B cell (primary cell): ENCODE data around the gene G0S2. TPM values are rescaled to one million over a fixed set of nuclear protein-coding genes. Genes with fewer than 3 reads are reported as not detected.

Source experiments
- ATAC-seq: fragments of 200-7000 bp; cut with Tn5 transposase; one replicate; pipeline ENCODE4 v1.10.0; 2021; ENCODE audit warnings: low read depth, mild to moderate bottlenecking, moderate number of reproducible peaks, moderate library complexity
- CTCF ChIA-PET: fragments of 350-600 bp; sonication (Branson Sonifier 250); formaldehyde crosslinking; loops from one replicate; lab custom pipeline; 2021; ENCODE audit warnings: antibody characterized with exemption, inconsistent platforms; lab: Charles Lee
- POLR2A ChIA-PET: fragments of 350-600 bp; sonication (Branson Sonifier 250); formaldehyde crosslinking; loops from one replicate; lab custom pipeline; 2021; ENCODE audit warnings: antibody characterized with exemption; lab: Charles Lee
- DNase-seq: peaks from one replicate; pipeline ENCODE4 v3.0.0; 2013
- H2AFZ ChIP-seq: 2 replicates; pipeline ENCODE4 v1.6.1; 2012; ENCODE audit warnings: mild to moderate bottlenecking, low read depth, low read length; ENCODE audit not compliant: insufficient read depth, poor library complexity, severe bottlenecking
- H3K27ac ChIP-seq, 2 donors: 1 replicate in 1 of 2; 2 replicates in 1 of 2; pipeline ENCODE4 v1.5.1; 2012 to 2013; ENCODE audit warnings: low read length in 2 of 2, mild to moderate bottlenecking in 2 of 2, moderate library complexity in 1 of 2
- H3K27me3 ChIP-seq, 4 experiments: fragments of 200-600 bp in 1 of 4; sonication (generic) in 1 of 4; replicated peaks in 1 of 4; 1 replicate in 2 of 4; 2 replicates in 2 of 4; pipeline versions ENCODE4 v1.6.1 to v1.7.0; 2013 to 2016; ENCODE audit warnings: low read length in 3 of 4, mild to moderate bottlenecking in 2 of 4, mixed read lengths in 1 of 4, moderate library complexity in 1 of 4; ENCODE audit not compliant: insufficient read depth in 4 of 4, control insufficient read depth in 3 of 4; ENCODE audit errors: control extremely low read depth in 1 of 4
- H3K36me3 ChIP-seq, 2 experiments: replicated peaks in 1 of 2; 1 replicate in 1 of 2; 2 replicates in 1 of 2; pipeline versions ENCODE4 v1.6.1 to v1.7.1; 2013; ENCODE audit warnings: low read length in 1 of 2; ENCODE audit not compliant: insufficient read depth in 2 of 2, control insufficient read depth in 1 of 2; ENCODE audit errors: control extremely low read depth in 1 of 2, extremely low read depth in 1 of 2
- H3K4me1 ChIP-seq, 2 donors: fragments of 200-600 bp in 1 of 2; sonication (generic) in 1 of 2; 1 replicate in 1 of 2; 2 replicates in 1 of 2; pipeline versions ENCODE4 v1.5.1 to v1.6.1; 2013 to 2017; ENCODE audit warnings: low read length in 2 of 2; ENCODE audit not compliant: control insufficient read depth in 2 of 2, insufficient read depth in 2 of 2
- H3K4me2 ChIP-seq: replicated peaks from 2 replicates; pipeline ENCODE3; 2012; ENCODE audit warnings: mild to moderate bottlenecking, low read depth, low read length; ENCODE audit not compliant: poor library complexity, severe bottlenecking
- H3K4me3 ChIP-seq, 5 experiments: fragments of 200-600 bp in 1 of 5; sonication (generic) in 1 of 5; 1 replicate in 3 of 5; 2 replicates in 2 of 5; pipeline versions ENCODE4 v1.5.1 to v1.7.0; 2011 to 2016; ENCODE audit warnings: low read length in 4 of 5, mild to moderate bottlenecking in 4 of 5, low read depth in 2 of 5, control low read depth in 1 of 5, moderate library complexity in 1 of 5; ENCODE audit not compliant: insufficient read depth in 1 of 5; ENCODE audit errors: control extremely low read depth in 1 of 5, extremely low read depth in 1 of 5
- H3K79me2 ChIP-seq: fragments of 200-600 bp; sonication (generic); one replicate; pipeline ENCODE4 v1.6.0; 2016; ENCODE audit warnings: low read length; ENCODE audit not compliant: control insufficient read depth, insufficient read depth
- H3K9ac ChIP-seq: fragments of 200-600 bp; sonication (generic); 2 replicates; pipeline ENCODE4 v1.6.1; 2017; ENCODE audit warnings: mild to moderate bottlenecking, low read length, moderate library complexity
- H3K9me3 ChIP-seq, 3 donors: one replicate each; pipeline versions ENCODE4 v1.6.1 to v1.7.1; 2013; ENCODE audit warnings: low read length in 2 of 3; ENCODE audit not compliant: control insufficient read depth in 2 of 3, insufficient read depth in 1 of 3; ENCODE audit errors: control extremely low read depth in 1 of 3
- H4K20me1 ChIP-seq: 2 replicates; pipeline ENCODE4 v1.6.0; 2012; ENCODE audit warnings: mild to moderate bottlenecking, low read length; ENCODE audit not compliant: insufficient read depth, control insufficient read depth, poor library complexity, severe bottlenecking
- H3K27ac Mint-ChIP-seq: one replicate; pipeline ENCODE4 v1.8.0; 2021; ENCODE audit warnings: mixed read lengths
- H3K27me3 Mint-ChIP-seq: one replicate; pipeline ENCODE4 v1.8.0; 2021; ENCODE audit warnings: mixed read lengths
- H3K4me1 Mint-ChIP-seq: one replicate; pipeline ENCODE4 v1.8.0; 2021; ENCODE audit warnings: mixed read lengths
- H3K4me3 Mint-ChIP-seq: one replicate; pipeline ENCODE4 v1.8.0; 2021; ENCODE audit warnings: mixed read lengths
- H3K9me3 Mint-ChIP-seq: one replicate; pipeline ENCODE4 v1.8.0; 2022; ENCODE audit warnings: mixed read lengths; ENCODE audit not compliant: insufficient read depth
- CTCF ChIP-seq: fragments of 200-600 bp; IDR thresholded peaks from one replicate; pipeline ENCODE4 v1.8.0; 2022; ENCODE audit warnings: antibody characterized with exemption, mild to moderate bottlenecking
- EZH2 ChIP-seq: IDR thresholded peaks from 2 replicates; pipeline ENCODE4 v1.6.1; 2012; ENCODE audit warnings: borderline replicate concordance, low read depth, mild to moderate bottlenecking, moderate library complexity, low read length; ENCODE audit not compliant: insufficient read depth, poor library complexity, severe bottlenecking
- WGBS: methylation state at CpG from one replicate; pipeline ENCODE4 v1.1.5; 2013; ENCODE audit warnings: missing lambda C conversion rate; ENCODE audit not compliant: insufficient coverage; 5-methylcytosine and 5-hydroxymethylcytosine counted together
- intact Hi-C: fragments of 100-400 bp; cut with micrococcal nuclease; formaldehyde crosslinking; loops from one replicate; pipeline ENCODE4 v1.10.0; 2022
- polyA plus RNA-seq: library from polyadenylated mRNA; depleted of rRNA; stranded (reverse); fragments of >200 nt; gene quantifications from 2 replicates; pipeline ENCODE4 v1.2.3, GENCODE V29; 2012
- total RNA-seq, 2 donors: library from RNA; stranded (reverse); fragments of 120-200 nt in 1 of 2; gene quantifications; 1 replicate in 1 of 2; 2 replicates in 1 of 2; pipeline versions ENCODE4 v1.2.3 to v1.2.4, GENCODE V29; 2013 to 2022

The G0S2 gene
- total and polyA plus RNA-seq, 2 donors (not counting 1 experiment from before 2014, with no cell fraction given): 6.2 TPM; not detected in 1

GRCh38 chr1:209688746-209689234, 13.6 kb downstream of the G0S2 start:
- no peak overlapping the region for H3K27ac ChIP-seq
- TF ChIP-seq CTCF (no peak), EZH2 (no peak)
- ChIA-PET CTCF (interaction anchor here (1.2 to 2.4 kb wide), 2 partner anchors 8 to 119 kb away, joined by 4 to 9 read pairs; no protein-coding TSS in a partner anchor), POLR2A (no interaction called here)
- Mint-ChIP-seq H3K4me3 (no peak overlapping the region), H3K27me3 (peaks cover 19% of the 10 kb centered on the region), H3K9me3 (no peaks in the 10 kb centered on the region), H3K4me1 (peaks cover 3% of the 10 kb centered on the region), H3K27ac (no peak overlapping the region)
- DNase-seq (no peak), ATAC-seq (no peak)
- intact Hi-C loops: no loop called here
- no peaks in the 10 kb centered on the region for H3K79me2 ChIP-seq
- no CpG with 5 or more reads among the region's 1 CpG for WGBS
- no peaks in the 10 kb centered on the region for H3K9me3 ChIP-seq
- peaks cover 4 to 7% of the 10 kb centered on the region in 2 donors for H3K4me1 ChIP-seq
- H3K9ac ChIP-seq: no peak overlapping the region
- H3K4me2 ChIP-seq: no peak overlapping the region
- no peak overlapping the region for H3K4me3 ChIP-seq
- no peak overlapping the region for H2AFZ ChIP-seq
- no peaks in the 10 kb centered on the region for H4K20me1 ChIP-seq
- peaks cover 0 to 8% (median 3%) of the 10 kb centered on the region in 4 experiments for H3K27me3 ChIP-seq
- H3K36me3 ChIP-seq: no peaks in the 10 kb centered on the region

GRCh38 chr1:209689477-209689876, 14.3 kb downstream of the G0S2 start:
- Mint-ChIP-seq H3K4me1 (peaks cover 3% of the 10 kb centered on the region), H3K9me3 (no peaks in the 10 kb centered on the region), H3K27ac (no peak overlapping the region), H3K4me3 (no peak overlapping the region), H3K27me3 (peaks cover 23% of the 10 kb centered on the region)
- no peak overlapping the region for H2AFZ ChIP-seq
- ChIA-PET CTCF (interaction anchor here (5.5 kb wide), 1 partner anchor 122 kb away, joined by 59 read pairs; no protein-coding TSS in a partner anchor), POLR2A (no interaction called here)
- no peak overlapping the region for H3K27ac ChIP-seq
- no peak overlapping the region for H3K4me3 ChIP-seq
- no peak overlapping the region for H3K9ac ChIP-seq
- H3K27me3 ChIP-seq: peaks cover 0 to 7% (median 3%) of the 10 kb centered on the region in 4 experiments
- TF ChIP-seq CTCF (no peak), EZH2 (no peak)
- H3K4me1 ChIP-seq: peaks cover 4 to 7% of the 10 kb centered on the region in 2 donors
- no peak for ATAC-seq
- DNase-seq: no peak
- H3K79me2 ChIP-seq: no peaks in the 10 kb centered on the region
- intact Hi-C loops: no loop called here
- no peaks in the 10 kb centered on the region for H4K20me1 ChIP-seq
- no peak overlapping the region for H3K4me2 ChIP-seq
- 64% methylated on average over 3 of the region's 4 CpGs for WGBS
- no peaks in the 10 kb centered on the region for H3K36me3 ChIP-seq
- no peaks in the 10 kb centered on the region for H3K9me3 ChIP-seq
